IgD-negative memory B cell (primary cell): ENCODE results near the gene KIF5C. TPM values are rescaled to one million over a fixed set of nuclear protein-coding genes. Genes with fewer than 3 reads are reported as not detected.
A peak's percentile ranks its signal among the peaks of the same experiment; 100 is the strongest.

Source experiments
- H3K27ac Mint-ChIP-seq, 3 donors: one replicate each; pipeline ENCODE4 v1.8.0; 2020 to 2022; ENCODE audit warnings: mild to moderate bottlenecking in 3 of 3, mixed read lengths in 3 of 3, moderate library complexity in 1 of 3
- H3K27me3 Mint-ChIP-seq: one replicate; pipeline ENCODE4 v1.8.0; 2021; ENCODE audit warnings: mixed read lengths
- H3K36me3 Mint-ChIP-seq: one replicate; pipeline ENCODE4 v1.8.0; 2020; ENCODE audit warnings: mild to moderate bottlenecking, mixed read lengths
- H3K4me1 Mint-ChIP-seq, 3 donors: one replicate each; pipeline ENCODE4 v1.8.0; 2020 to 2022; ENCODE audit warnings: mixed read lengths in 3 of 3, mild to moderate bottlenecking in 1 of 3
- H3K4me3 Mint-ChIP-seq, 4 donors: one replicate each; pipeline ENCODE4 v1.8.0; 2020 to 2022; ENCODE audit warnings: mild to moderate bottlenecking in 4 of 4, mixed read lengths in 4 of 4, moderate library complexity in 3 of 4
- H3K9me3 Mint-ChIP-seq, 3 donors: one replicate each; pipeline ENCODE4 v1.8.0; 2020 to 2021; ENCODE audit warnings: mixed read lengths in 3 of 3, mild to moderate bottlenecking in 1 of 3
- polyA plus RNA-seq: library from polyadenylated mRNA; unstranded; fragments of 300-500 nt; fragmentation: Illumina TruSeq; gene quantifications from one replicate; pipeline ENCODE4 v1.2.3, GENCODE V29; 2021

Gene KIF5C
- polyA plus RNA-seq, 1 donor from 2014 or later = 2.0 TPM

DNA sequence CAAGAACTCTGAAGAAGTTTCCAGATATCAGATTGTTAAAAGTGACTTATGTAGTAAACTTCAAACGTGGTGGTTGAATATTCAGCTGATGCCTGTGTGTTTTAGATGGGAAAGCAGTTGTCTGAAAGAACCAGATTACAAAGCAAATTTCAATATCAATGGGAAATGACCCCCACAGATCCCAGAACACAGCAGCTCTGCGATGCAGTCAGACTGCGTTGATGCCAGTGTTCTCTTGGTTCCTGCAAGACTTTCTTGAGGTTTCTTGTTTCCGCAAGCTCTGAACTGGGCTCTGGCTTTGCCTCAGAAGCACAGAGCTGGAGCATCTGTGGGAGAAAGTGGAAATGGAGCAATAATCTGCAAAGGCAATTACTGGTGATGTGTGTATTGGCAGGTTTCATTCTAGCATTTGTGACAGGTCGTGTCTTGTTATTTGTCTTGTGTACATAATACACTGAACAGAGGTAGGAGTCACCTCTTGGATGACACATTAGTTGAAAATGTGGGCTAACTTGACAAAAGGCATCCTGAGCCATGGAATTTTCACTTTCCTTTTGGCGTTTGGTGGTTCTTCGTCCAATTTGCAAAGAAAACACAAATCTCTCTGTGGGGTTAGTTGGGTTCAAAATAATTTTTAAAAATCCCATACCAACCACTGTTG lies 152.7 kb downstream of the KIF5C start:
- Mint-ChIP-seq H3K4me1 (peaks cover 6 to 36% (median 16%) of the 10 kb centered on the region in 3 donors), H3K36me3 (peaks cover 3% of the 10 kb centered on the region), H3K4me3 (no peak overlapping the region), H3K27me3 (no peaks in the 10 kb centered on the region), H3K9me3 (no peaks in the 10 kb centered on the region), H3K27ac (no peak overlapping the region)

DNA sequence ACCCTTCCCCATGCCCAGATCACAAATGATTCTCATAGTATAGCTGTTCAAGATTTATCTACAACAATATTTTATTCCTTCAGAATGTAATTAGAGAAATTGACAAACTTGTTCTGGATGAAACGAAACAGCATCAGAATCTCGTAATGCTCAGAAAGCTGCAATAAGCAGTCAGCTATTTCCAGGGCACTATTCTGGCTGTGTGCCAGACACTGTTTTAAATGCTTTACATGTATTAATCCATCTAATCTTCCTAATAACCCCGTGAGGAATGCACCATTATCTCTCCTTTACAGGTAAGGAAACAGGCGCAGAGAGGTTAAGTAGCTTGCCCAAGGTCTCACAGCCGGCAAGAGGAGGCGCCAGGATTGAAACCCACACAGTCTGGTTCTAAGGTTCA lies 153.3 kb downstream of the KIF5C start:
- no peak overlapping the region for H3K27ac Mint-ChIP-seq
- peak overlapping the region in 1 of 4 donors; percentile 9 for H3K4me3 Mint-ChIP-seq
- H3K9me3 Mint-ChIP-seq = no peaks in the 10 kb centered on the region
- peaks cover 1% of the 10 kb centered on the region for H3K36me3 Mint-ChIP-seq
- H3K27me3 Mint-ChIP-seq = no peaks in the 10 kb centered on the region
- H3K4me1 Mint-ChIP-seq = peaks cover 6 to 31% (median 14%) of the 10 kb centered on the region in 3 donors

DNA sequence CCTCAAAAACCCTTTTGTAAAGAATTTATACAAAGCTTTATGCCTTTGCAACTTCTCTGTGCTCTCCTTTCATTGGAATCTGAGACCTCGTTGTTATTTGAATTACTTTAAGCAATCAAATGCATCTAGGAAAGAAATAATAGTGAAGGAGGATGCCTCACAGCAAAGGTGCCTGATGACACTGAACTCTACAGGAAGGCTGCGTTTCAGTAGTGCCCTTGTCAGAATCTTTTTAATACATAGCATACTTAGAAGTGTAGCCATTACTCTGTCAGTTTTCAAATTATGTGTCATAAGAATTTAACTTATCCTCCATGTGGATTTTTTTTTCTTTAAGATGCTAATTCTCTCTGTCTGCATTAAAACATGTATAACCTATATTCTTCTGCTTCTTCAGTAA lies 153.9 kb downstream of the KIF5C start:
- peaks cover 1% of the 10 kb centered on the region for H3K36me3 Mint-ChIP-seq
- no peaks in the 10 kb centered on the region for H3K27me3 Mint-ChIP-seq

DNA sequence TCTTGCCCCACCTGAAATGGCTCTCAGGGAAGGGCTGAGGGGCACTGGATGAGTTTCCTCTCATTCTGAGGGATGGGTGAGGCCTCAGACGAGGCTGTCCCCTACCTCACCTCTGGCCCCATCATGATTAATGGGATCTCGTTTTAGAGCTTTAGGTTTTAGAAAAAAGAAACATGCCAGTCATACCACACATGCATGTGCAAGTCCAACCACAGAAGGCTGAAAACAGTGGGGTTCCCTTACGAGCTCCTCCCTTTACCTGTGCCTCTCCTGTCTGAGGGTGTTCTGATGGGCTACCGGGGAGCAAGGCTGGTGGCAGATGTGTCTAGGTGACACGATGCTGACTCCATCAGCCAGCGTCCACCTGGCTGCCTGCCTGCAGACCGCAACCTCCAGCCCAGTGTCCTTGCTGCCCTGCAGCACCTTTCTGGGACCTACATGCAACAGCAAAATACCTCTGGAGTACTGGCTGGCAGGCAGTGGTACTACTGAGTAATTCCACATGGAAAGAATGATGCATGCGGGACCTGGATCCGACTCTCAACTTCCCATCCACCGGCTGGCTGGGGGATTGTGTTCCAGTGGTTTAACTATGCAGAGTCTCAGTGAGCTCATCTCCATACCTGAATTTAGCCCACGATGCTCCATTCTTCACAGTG lies 154.4 kb downstream of the KIF5C start:
- peaks cover 6 to 29% (median 12%) of the 10 kb centered on the region in 3 donors for H3K4me1 Mint-ChIP-seq
- H3K9me3 Mint-ChIP-seq = no peaks in the 10 kb centered on the region
- H3K4me3 Mint-ChIP-seq = no peak overlapping the region
- H3K27ac Mint-ChIP-seq = no peak overlapping the region
- H3K36me3 Mint-ChIP-seq = peaks cover 1% of the 10 kb centered on the region
- H3K27me3 Mint-ChIP-seq = no peaks in the 10 kb centered on the region

More for the DNA sequence above, 153.9 kb downstream of the KIF5C start:
- H3K9me3 Mint-ChIP-seq = no peaks in the 10 kb centered on the region
- H3K4me3 Mint-ChIP-seq = no peak overlapping the region
- H3K4me1 Mint-ChIP-seq = peaks cover 6 to 31% (median 12%) of the 10 kb centered on the region in 3 donors
- H3K27ac Mint-ChIP-seq = no peak overlapping the region

DNA sequence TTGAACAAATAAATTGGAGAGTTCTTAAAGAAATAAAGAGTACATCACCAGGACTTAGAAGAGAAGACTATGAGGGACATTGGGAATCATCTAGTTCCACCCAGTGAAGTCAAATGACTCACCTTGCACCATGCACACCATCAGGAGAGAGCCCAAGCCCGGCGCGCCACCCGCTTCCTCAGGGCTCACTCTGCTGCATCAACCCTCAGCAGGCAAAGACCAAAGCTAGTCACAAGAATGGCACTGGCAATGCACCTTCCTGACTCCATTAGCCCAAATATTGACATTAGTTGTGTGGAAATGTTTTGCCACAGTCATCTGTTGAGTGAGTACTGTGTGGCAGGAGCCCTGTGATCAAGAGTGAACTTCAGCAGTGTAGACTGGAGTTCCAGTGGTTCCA lies 156.4 kb downstream of the KIF5C start:
- peaks cover 6 to 33% (median 12%) of the 10 kb centered on the region in 3 donors for H3K4me1 Mint-ChIP-seq
- H3K36me3 Mint-ChIP-seq = peaks cover 1% of the 10 kb centered on the region
- no peaks in the 10 kb centered on the region for H3K27me3 Mint-ChIP-seq
- H3K4me3 Mint-ChIP-seq = no peak overlapping the region
- H3K27ac Mint-ChIP-seq = peak overlapping the region in 1 of 3 donors; percentile 35
- no peaks in the 10 kb centered on the region for H3K9me3 Mint-ChIP-seq

DNA sequence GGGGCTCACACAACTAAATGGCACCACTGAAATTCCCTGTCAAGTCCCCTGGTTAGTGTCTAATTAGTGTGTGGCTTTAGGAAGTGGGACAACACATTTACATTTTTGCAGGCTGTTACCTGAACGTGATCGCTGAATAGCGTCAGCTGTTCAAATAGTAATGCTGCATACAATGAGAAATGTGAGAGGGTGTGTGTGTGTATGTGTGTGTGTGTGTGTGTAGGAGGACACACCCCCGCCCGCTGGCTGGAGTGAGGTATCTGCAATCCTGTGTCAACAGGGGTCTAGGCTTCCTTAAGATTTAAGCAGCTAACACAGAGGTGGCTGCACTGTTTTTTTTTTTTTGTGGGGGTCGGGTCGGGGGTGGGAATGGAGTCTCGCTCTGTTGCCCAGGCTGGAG lies 158.7 kb downstream of the KIF5C start:
- Mint-ChIP-seq H3K27ac (no peak overlapping the region), H3K9me3 (no peaks in the 10 kb centered on the region), H3K4me3 (no peak overlapping the region), H3K27me3 (no peaks in the 10 kb centered on the region), H3K36me3 (peaks cover 1% of the 10 kb centered on the region), H3K4me1 (peaks cover 11 to 26% (median 18%) of the 10 kb centered on the region in 3 donors)

DNA sequence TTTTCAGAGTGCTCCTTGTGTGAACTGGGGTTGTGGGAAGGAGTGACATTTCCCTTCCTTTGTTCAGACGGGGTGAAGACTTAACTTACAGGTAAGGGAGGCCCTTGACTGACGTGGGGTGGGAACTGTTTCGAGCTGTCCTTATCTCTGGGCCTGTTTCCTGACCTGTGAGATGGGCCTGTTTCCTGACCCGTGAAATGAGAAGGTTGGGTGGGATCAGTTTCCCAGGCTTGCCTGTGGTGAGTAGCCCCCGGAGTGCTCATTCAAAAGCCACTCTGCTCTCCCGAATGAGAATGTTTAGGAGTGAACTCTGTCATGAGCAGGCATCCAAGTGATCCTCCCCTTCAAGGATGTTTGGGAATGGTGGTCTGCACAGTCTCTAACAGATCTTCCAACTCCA lies 159.4 kb downstream of the KIF5C start:
- no peaks in the 10 kb centered on the region for H3K9me3 Mint-ChIP-seq
- peak overlapping the region in 1 of 4 donors; percentile 52 for H3K4me3 Mint-ChIP-seq
- H3K4me1 Mint-ChIP-seq = peaks cover 11 to 26% (median 20%) of the 10 kb centered on the region in 3 donors
- H3K27me3 Mint-ChIP-seq = peaks cover 2% of the 10 kb centered on the region
- peaks cover 1% of the 10 kb centered on the region for H3K36me3 Mint-ChIP-seq
- no peak overlapping the region for H3K27ac Mint-ChIP-seq

DNA sequence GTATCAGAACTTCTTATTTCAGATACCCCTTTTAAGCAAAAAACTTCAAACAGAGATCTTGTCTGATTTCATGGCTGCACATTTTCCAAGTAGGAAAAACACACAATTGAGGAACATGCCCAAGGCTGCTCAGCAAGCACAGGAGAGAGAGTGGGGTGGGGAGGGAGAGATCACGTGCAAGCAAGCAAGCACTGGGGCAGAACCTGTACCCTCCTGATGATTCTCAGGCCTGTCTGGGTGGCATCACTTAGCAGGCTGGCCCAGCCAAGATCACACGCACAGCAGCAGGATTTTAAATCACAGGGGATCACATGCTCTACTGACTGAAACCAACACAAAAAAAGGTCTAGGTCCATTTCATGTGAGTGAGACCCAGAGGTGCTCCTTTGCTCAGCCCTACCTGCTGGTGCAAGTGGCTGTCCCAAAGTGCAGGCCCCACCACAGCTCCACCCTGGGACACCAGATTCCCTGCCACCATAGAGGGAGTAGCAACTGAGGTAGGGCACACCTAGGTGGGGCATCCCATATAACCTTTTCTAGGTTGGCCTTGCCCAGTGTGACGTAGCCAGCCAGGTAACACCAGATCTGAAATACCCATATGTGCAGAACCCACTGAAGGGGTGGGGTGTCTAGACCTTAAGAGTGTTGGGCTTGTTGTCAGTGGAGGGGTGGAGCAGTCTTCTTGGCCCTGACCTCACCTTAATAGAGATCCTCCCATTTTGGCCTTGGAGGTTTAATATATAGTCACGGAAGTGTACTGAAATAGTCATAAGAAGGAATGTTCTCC lies 161.7 kb downstream of the KIF5C start:
- Mint-ChIP-seq H3K9me3 (no peaks in the 10 kb centered on the region), H3K27me3 (peaks cover 2% of the 10 kb centered on the region), H3K27ac (peak overlapping the region in 1 of 3 donors; percentile 22), H3K36me3 (no peaks in the 10 kb centered on the region), H3K4me1 (peaks cover 11 to 24% (median 19%) of the 10 kb centered on the region in 3 donors), H3K4me3 (peak overlapping the region; percentile 11 to 83 (median 45))

DNA sequence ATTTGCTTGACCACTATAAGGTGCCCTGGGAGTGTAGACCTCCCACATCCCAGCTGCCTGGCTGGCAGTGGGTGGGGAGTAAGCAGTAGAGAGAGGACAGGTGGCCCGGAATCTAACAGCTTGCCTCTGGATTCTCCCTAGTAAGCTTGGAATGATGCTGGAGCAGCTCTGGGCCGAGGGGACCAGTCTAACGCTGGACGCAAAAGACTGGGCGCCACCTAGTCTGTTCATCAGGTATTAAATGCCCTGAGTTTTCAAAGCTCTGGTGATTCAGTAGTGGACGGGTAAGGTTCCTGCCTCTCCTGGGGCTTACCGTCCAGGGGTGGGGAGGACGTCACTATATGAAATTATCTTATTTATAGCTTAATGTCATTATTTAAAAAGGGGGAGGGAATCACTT lies 162.8 kb downstream of the KIF5C start:
- Mint-ChIP-seq H3K4me1 (peaks cover 5 to 17% (median 15%) of the 10 kb centered on the region in 3 donors), H3K9me3 (no peaks in the 10 kb centered on the region), H3K27me3 (peaks cover 2% of the 10 kb centered on the region), H3K36me3 (no peaks in the 10 kb centered on the region), H3K4me3 (peak overlapping the region; percentile 81 to 86 (median 83)), H3K27ac (no peak overlapping the region)

DNA sequence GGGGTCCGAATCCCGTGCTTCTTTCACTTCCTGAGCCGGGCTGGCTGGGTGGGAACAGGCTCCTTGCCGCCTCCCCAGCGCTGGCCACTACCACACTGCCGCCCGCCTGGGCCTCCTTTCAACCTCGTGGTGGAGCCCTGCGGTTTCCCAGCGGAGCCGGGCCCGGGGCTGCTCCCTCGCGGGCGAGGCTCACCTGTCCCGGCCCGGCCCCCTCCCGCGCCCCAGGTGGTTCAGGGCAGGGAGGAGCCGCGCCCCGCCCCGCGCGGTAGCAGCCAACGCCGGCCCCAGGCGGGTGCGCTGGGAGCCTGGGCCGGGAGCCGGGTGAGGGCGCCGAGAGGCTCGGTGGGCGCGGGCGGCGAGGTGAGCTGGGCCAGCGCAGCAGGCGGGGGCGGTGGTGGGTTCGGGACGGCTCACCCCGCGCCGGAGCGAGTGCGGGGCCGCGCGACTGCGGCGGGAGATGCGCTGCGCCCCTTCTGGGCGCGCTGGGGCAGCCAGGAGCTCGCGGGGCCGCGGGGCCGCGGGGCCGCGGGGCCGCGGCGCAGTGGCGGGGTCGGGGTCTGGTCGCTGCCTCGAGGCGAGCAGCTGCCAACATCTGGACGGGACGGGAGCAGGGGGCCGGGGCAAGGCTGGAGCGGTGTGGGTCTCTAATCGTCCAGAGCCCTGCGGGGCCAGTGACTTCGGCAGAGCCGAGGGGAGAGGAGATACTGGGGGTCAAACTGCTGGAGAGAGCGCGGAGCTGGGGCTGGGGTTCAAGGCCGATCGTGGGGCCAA lies 163.6 kb downstream of the KIF5C start, which contains the start of gene LYPD6B:
Gene LYPD6B (plus strand): TSS at position 258 of the 771 bp plus-strand sequence. CDS start 92,250 bp downstream, outside the sequence.
- Mint-ChIP-seq H3K27ac (no peak within 1 kb of the TSS), H3K9me3 (no peaks in the 10 kb centered on the region), H3K36me3 (no peaks in the 10 kb centered on the region), H3K27me3 (peaks cover 3% of the 10 kb centered on the region), H3K4me3 (peak within 1 kb of the TSS; percentile 83 to 92 (median 86)), H3K4me1 (peaks cover 5 to 12% (median 11%) of the 10 kb centered on the region in 3 donors)

DNA sequence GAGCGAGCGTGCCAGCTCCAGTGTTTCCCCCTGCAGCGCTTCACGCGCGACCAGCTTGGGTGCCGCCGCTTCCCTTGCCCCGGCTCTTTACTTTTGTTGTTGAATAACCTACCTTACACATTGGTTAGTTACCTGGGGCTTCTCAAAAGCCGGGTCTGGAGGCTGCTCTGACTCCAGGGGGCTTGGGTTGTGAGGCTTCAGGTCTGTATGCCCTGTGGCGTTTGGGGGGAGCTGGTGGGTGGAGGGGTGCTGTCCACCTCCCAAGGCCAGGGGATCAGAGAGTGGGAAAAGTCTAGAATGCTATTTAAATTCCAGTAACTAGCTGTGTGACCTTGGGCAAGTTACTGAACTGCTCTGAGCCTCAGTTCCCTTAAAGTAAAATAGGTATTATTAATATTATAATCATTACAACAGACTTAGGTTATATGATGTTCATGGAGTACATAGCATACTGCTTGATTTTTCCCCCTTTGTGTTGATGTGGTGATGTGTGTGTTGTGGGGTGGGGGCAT lies 164.2 kb downstream of the KIF5C start:
- Mint-ChIP-seq H3K27me3 (peaks cover 3% of the 10 kb centered on the region), H3K27ac (no peak overlapping the region), H3K9me3 (peaks cover 0 to under 1% (median 0%) of the 10 kb centered on the region in 3 donors), H3K36me3 (no peaks in the 10 kb centered on the region), H3K4me3 (peak overlapping the region; percentile 29 to 92 (median 86)), H3K4me1 (peaks cover 5 to 11% (median 10%) of the 10 kb centered on the region in 3 donors)

DNA sequence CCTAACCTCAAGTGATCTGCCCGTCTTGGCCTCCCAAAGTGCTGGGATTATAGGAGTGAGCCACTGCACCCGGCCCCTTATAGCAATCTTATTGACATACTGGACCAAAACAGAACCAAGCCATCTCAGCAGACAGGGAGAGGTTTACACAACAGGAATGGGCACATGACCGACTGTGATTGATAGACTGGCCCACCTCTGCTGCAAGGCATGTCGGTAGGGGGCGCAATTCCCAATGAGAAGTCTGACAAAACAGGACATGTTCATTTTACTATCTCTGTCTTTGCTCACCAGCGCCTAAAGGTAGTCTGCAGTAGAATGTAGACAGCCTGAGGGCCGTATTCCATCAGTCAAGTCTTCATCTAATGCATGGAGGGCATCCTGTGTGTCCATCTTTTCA lies 165.4 kb downstream of the KIF5C start:
- H3K36me3 Mint-ChIP-seq = no peaks in the 10 kb centered on the region
- H3K9me3 Mint-ChIP-seq = peaks cover 1 to 5% (median 4%) of the 10 kb centered on the region in 3 donors
- peaks cover 5 to 11% (median 8%) of the 10 kb centered on the region in 3 donors for H3K4me1 Mint-ChIP-seq
- no peak overlapping the region for H3K27ac Mint-ChIP-seq
- H3K27me3 Mint-ChIP-seq = peaks cover 3% of the 10 kb centered on the region
- H3K4me3 Mint-ChIP-seq = peak overlapping the region; percentile 18 to 42 (median 34)

DNA sequence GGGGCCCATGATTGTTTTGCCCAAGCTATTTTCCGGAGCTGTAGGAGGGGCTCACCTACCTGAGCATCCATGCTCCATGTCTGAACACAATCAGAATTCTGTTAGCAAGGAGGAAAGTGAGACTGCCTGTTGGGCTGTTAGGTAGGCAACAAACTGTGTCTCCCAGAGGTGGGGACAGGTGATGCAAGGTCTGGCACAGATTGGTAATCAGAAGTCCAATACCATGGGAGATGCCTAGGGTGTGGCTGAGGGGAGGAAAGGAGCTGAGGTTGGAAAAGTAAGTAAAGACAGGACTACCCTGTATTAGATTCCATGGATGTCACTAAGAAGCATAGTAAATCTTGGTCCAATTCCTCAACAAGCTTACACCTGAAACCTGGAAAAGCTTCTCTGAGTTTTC lies 166.5 kb downstream of the KIF5C start:
- Mint-ChIP-seq H3K4me1 (peaks cover 4 to 10% (median 5%) of the 10 kb centered on the region in 3 donors), H3K4me3 (peak overlapping the region in 1 of 4 donors; percentile 19), H3K27ac (no peak overlapping the region), H3K36me3 (peaks cover 1% of the 10 kb centered on the region), H3K27me3 (peaks cover 3% of the 10 kb centered on the region), H3K9me3 (peaks cover 4 to 5% (median 4%) of the 10 kb centered on the region in 3 donors)

DNA sequence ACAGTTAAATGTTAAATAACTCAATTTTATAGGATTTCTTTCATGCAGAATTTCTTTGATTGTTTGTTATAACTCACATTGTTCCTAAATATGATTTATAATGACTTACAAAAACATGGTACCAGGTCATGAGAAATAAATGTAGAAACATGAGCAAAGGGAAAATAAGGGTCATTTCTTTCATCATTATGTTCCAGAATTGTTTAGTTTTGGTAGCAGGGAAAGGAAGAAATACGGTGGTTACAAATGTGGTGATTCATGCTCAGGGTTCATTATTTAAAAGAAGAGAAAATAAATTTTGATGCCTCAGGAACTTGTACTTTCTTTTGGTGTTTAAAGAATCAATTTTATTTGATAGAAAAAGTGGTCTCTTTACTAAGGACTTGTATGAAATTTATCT lies 167.9 kb downstream of the KIF5C start:
- peaks cover 8 to 13% (median 13%) of the 10 kb centered on the region in 3 donors for H3K9me3 Mint-ChIP-seq
- no peak overlapping the region for H3K27ac Mint-ChIP-seq
- H3K4me1 Mint-ChIP-seq = peaks cover 0 to 5% (median 1%) of the 10 kb centered on the region in 3 donors
- H3K27me3 Mint-ChIP-seq = peaks cover 3% of the 10 kb centered on the region
- no peak overlapping the region for H3K4me3 Mint-ChIP-seq
- H3K36me3 Mint-ChIP-seq = peaks cover 5% of the 10 kb centered on the region
